ENCODE results near the gene VWA1.
"Not testable (repeated sequence)": the region's sequence is repeated elsewhere in the genome, so short reads cannot be mapped to it uniquely, and the experiment has no call there.

DNA sequence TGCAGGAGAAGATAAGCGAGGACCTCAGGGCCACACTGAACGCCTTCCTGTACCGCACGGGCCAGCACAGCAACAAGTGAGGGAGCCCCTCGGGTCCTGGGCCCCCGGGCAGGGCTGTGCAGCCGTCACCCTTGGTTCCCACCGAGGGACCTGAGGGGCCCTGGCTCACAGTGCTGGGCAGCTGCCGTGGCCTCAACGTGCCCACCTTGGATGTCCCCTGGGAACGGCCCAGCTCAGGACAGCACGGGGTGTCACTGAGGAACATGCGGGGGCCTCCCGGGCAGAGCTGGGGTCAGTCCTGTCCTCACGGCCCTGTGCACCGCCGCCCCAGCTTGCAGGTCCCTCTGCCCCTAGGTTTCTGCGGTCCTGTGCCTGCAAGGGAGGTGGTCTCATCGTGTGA, 23.7 kb downstream of the VWA1 start:
- TF ChIP-seq RCOR1 (IDR thresholded peaks at IDR 0.05; ENCODE audit: insufficient replicate concordance, low read length); RFX5 (IDR thresholded peaks at IDR 0.05; ENCODE audit: low read depth, low read length); RAD21 (IDR thresholded peaks at IDR 0.05; ENCODE audit: low read length); POLR2A (IDR thresholded peaks at IDR 0.05; ENCODE audit: low read depth, low read length); MAZ (IDR thresholded peaks at IDR 0.05; ENCODE audit: borderline replicate concordance, low read depth, low read length); USF2 (IDR thresholded peaks at IDR 0.05; ENCODE audit: low read depth, low read length); MAFK (IDR thresholded peaks at IDR 0.05; ENCODE audit: low read depth, low read length); SMC3 (IDR thresholded peaks at IDR 0.05; ENCODE audit: low read depth, low read length); BHLHE40 (IDR thresholded peaks at IDR 0.05; ENCODE audit: low read depth, low read length); NFE2L2 (IDR thresholded peaks at IDR 0.05; ENCODE audit: low read depth, low read length); CEBPB (IDR thresholded peaks at IDR 0.05; ENCODE audit: low read depth, low read length); ELK1 (IDR thresholded peaks at IDR 0.05; ENCODE audit: borderline replicate concordance, low read depth, low read length); MXI1 (IDR thresholded peaks at IDR 0.05; ENCODE audit: borderline replicate concordance, low read depth, low read length): not testable (repeated sequence)
- TF ChIP-seq, protein P1, sequence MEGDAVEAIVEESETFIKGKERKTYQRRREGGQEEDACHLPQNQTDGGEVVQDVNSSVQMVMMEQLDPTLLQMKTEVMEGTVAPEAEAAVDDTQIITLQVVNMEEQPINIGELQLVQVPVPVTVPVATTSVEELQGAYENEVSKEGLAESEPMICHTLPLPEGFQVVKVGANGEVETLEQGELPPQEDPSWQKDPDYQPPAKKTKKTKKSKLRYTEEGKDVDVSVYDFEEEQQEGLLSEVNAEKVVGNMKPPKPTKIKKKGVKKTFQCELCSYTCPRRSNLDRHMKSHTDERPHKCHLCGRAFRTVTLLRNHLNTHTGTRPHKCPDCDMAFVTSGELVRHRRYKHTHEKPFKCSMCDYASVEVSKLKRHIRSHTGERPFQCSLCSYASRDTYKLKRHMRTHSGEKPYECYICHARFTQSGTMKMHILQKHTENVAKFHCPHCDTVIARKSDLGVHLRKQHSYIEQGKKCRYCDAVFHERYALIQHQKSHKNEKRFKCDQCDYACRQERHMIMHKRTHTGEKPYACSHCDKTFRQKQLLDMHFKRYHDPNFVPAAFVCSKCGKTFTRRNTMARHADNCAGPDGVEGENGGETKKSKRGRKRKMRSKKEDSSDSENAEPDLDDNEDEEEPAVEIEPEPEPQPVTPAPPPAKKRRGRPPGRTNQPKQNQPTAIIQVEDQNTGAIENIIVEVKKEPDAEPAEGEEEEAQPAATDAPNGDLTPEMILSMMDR (conservative IDR thresholded peaks at IDR 0.05; ENCODE audit: low read depth, low read length): not testable (repeated sequence)

All from IMR-90 (cell line).